GM12878 (cell line): ENCODE measurements around the gene VTN. TPM values are rescaled to one million over a fixed set of nuclear protein-coding genes. Genes with fewer than 3 reads are reported as not detected.
A peak's percentile ranks its signal among the peaks of the same experiment; 100 is the strongest.

Experiments
- BCL11A ChIP-seq: IDR thresholded peaks from 2 replicates; pipeline ENCODE4 v1.6.1; 2011; ENCODE audit warnings: low read depth, low read length
- ESRRA ChIP-seq: IDR thresholded peaks from 2 replicates; pipeline ENCODE4 v1.6.1; 2012; ENCODE audit warnings: mild to moderate bottlenecking, low read length, improper control_type of control experiment
- KAT2A ChIP-seq: conservative IDR thresholded peaks from 2 replicates; pipeline ENCODE4 v1.6.1; 2011; ENCODE audit warnings: low read depth, low read length; ENCODE audit not compliant: control insufficient read depth
- RUNX3 ChIP-seq: IDR thresholded peaks from 2 replicates; pipeline ENCODE4 v1.6.1; 2012; ENCODE audit warnings: low read length, inconsistent platforms
- SRF ChIP-seq, 2 experiments: IDR thresholded peaks; 2 replicates each; pipeline ENCODE4 v1.6.1; 2011; ENCODE audit warnings: low read depth in 2 of 2, low read length in 2 of 2, mild to moderate bottlenecking in 1 of 2, moderate library complexity in 1 of 2
- ZNF274 ChIP-seq: IDR thresholded peaks from one replicate; pipeline ENCODE4 v1.8.0; 2011; ENCODE audit not compliant: insufficient read length, insufficient read depth
- polyA plus RNA-seq, 11 experiments: library from polyadenylated mRNA; depleted of rRNA in 4 of 11; unstranded in 6 of 11; stranded (reverse) in 5 of 11; fragments of >200 nt; fragmentation: Nextera tagmentation in 4 of 11; fragmentation: Illumina TruSeq in 1 of 11; extraction: Ambion mirVana in 4 of 11; extraction: Trizol in 1 of 11; gene quantifications; 1 replicate in 1 of 11; 2 replicates in 10 of 11; pipeline versions ENCODE4 v1.2.1 to v1.2.3, GENCODE V29; 2011 to 2016; ENCODE audit warnings: inconsistent platforms in 2 of 11, missing spikeins in 2 of 11, low read depth in 1 of 11
- total RNA-seq, 4 experiments: library from RNA; depleted of rRNA in 3 of 4; stranded (reverse); fragments of >200 nt in 3 of 4; fragmentation: Illumina TruSeq in 1 of 4; extraction: Trizol in 1 of 4; gene quantifications; 2 replicates each; pipeline versions ENCODE4 v1.2.1 to v1.2.3, GENCODE V29; 2013 to 2021
- TF ChIP-seq, protein P1 (sequence below): fragments of 450-650 bp; IDR thresholded peaks from 2 replicates; pipeline ENCODE4 v1.6.1; 2017; ENCODE audit warnings: mild to moderate bottlenecking, moderate library complexity
- TF ChIP-seq, protein P2 (sequence below): fragments of 450-650 bp; IDR thresholded peaks from 2 replicates; pipeline ENCODE4 v1.6.1; 2016; ENCODE audit warnings: mild to moderate bottlenecking
- TF ChIP-seq, protein P3 (sequence below): IDR thresholded peaks from 2 replicates; pipeline ENCODE4 v1.6.1; 2012; ENCODE audit warnings: mild to moderate bottlenecking, low read depth, low read length
- TF ChIP-seq, protein P4 (sequence below): fragments of 450-650 bp; formaldehyde crosslinking; IDR thresholded peaks from 2 replicates; pipeline ENCODE4 v1.5.0; 2022; ENCODE audit warnings: mild to moderate bottlenecking, missing genetic modification characterization
- TF ChIP-seq, protein P5 (sequence below): IDR thresholded peaks from 2 replicates; pipeline ENCODE4 v1.6.1; 2011; ENCODE audit warnings: borderline replicate concordance, low read depth, mild to moderate bottlenecking, moderate library complexity, mixed read lengths, low read length; ENCODE audit not compliant: insufficient read depth; ENCODE audit errors: extremely low read length
- TF ChIP-seq, protein P6 (sequence below): IDR thresholded peaks from 2 replicates; pipeline ENCODE4 v1.6.1; 2012; ENCODE audit warnings: low read depth, low read length, improper control_type of control experiment
- TF ChIP-seq, protein P7 (sequence below), 3 experiments: IDR thresholded peaks in 2 of 3; conservative IDR thresholded peaks in 1 of 3; 2 replicates each; pipeline ENCODE4 v1.5.1; 2011; ENCODE audit warnings: low read depth in 3 of 3, low read length in 3 of 3, mild to moderate bottlenecking in 3 of 3, control low read depth in 2 of 3, moderate library complexity in 2 of 3, inconsistent platforms in 1 of 3, mixed read lengths in 1 of 3; ENCODE audit not compliant: control insufficient read depth in 2 of 3, insufficient read depth in 1 of 3; ENCODE audit errors: extremely low read depth in 1 of 3

Gene VTN
- total and polyA plus RNA-seq, 10 of the 15 experiments (the other 5 are each of a cell fraction or from before 2014, with no cell fraction given) = 0.04 to 1.3 (median 0.13) TPM; not detected in 5

DNA sequence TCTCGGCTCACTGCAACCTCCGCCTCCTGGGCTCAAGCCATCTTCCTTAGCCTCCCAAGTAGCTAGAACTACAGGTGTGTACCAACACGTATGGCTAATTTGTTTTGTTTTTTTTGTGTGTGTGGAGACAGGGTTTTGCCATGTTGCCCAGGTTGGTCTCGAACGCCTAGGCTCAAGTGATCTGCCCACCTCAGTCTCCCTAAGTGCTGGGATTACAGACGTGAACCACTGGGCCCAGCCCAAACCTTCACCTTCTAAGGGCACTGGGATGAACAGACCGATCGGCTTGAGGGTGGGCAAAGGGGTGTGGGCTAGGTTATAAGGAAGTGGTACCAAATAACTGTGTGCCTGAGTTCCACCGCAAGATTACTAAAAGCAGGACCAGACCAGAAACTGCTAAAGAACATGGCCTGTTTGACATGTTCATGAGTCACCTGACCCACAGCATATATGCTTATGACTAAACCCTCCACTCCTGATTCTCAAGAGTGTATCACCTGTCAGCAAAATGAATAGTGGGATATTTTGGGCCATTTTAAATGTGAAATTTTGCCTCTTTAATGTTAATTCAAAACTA lies 43.0 kb downstream of the VTN start (continued):
- TF ChIP-seq, protein P1, sequence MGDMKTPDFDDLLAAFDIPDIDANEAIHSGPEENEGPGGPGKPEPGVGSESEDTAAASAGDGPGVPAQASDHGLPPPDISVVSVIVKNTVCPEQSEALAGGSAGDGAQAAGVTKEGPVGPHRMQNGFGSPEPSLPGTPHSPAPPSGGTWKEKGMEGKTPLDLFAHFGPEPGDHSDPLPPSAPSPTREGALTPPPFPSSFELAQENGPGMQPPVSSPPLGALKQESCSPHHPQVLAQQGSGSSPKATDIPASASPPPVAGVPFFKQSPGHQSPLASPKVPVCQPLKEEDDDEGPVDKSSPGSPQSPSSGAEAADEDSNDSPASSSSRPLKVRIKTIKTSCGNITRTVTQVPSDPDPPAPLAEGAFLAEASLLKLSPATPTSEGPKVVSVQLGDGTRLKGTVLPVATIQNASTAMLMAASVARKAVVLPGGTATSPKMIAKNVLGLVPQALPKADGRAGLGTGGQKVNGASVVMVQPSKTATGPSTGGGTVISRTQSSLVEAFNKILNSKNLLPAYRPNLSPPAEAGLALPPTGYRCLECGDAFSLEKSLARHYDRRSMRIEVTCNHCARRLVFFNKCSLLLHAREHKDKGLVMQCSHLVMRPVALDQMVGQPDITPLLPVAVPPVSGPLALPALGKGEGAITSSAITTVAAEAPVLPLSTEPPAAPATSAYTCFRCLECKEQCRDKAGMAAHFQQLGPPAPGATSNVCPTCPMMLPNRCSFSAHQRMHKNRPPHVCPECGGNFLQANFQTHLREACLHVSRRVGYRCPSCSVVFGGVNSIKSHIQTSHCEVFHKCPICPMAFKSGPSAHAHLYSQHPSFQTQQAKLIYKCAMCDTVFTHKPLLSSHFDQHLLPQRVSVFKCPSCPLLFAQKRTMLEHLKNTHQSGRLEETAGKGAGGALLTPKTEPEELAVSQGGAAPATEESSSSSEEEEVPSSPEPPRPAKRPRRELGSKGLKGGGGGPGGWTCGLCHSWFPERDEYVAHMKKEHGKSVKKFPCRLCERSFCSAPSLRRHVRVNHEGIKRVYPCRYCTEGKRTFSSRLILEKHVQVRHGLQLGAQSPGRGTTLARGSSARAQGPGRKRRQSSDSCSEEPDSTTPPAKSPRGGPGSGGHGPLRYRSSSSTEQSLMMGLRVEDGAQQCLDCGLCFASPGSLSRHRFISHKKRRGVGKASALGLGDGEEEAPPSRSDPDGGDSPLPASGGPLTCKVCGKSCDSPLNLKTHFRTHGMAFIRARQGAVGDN = 0 out of 2 replicates have a peak, but pooled peaks have one; percentile 24
- TF ChIP-seq, protein P2, sequence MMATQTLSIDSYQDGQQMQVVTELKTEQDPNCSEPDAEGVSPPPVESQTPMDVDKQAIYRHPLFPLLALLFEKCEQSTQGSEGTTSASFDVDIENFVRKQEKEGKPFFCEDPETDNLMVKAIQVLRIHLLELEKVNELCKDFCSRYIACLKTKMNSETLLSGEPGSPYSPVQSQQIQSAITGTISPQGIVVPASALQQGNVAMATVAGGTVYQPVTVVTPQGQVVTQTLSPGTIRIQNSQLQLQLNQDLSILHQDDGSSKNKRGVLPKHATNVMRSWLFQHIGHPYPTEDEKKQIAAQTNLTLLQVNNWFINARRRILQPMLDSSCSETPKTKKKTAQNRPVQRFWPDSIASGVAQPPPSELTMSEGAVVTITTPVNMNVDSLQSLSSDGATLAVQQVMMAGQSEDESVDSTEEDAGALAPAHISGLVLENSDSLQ = peak; percentile 57; the same call in 1 of the 2 replicates
- TF ChIP-seq RUNX3 (peak; percentile 89), KAT2A (no peak), ESRRA (no peak), SRF (IDR thresholded peaks at IDR 0.05; ENCODE audit: low read depth in 2 of 2, low read length in 2 of 2) (no peak), ZNF274 (no peak), BCL11A (peak; percentile 66)
- TF ChIP-seq, protein P3, sequence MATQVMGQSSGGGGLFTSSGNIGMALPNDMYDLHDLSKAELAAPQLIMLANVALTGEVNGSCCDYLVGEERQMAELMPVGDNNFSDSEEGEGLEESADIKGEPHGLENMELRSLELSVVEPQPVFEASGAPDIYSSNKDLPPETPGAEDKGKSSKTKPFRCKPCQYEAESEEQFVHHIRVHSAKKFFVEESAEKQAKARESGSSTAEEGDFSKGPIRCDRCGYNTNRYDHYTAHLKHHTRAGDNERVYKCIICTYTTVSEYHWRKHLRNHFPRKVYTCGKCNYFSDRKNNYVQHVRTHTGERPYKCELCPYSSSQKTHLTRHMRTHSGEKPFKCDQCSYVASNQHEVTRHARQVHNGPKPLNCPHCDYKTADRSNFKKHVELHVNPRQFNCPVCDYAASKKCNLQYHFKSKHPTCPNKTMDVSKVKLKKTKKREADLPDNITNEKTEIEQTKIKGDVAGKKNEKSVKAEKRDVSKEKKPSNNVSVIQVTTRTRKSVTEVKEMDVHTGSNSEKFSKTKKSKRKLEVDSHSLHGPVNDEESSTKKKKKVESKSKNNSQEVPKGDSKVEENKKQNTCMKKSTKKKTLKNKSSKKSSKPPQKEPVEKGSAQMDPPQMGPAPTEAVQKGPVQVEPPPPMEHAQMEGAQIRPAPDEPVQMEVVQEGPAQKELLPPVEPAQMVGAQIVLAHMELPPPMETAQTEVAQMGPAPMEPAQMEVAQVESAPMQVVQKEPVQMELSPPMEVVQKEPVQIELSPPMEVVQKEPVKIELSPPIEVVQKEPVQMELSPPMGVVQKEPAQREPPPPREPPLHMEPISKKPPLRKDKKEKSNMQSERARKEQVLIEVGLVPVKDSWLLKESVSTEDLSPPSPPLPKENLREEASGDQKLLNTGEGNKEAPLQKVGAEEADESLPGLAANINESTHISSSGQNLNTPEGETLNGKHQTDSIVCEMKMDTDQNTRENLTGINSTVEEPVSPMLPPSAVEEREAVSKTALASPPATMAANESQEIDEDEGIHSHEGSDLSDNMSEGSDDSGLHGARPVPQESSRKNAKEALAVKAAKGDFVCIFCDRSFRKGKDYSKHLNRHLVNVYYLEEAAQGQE = no peak
- TF ChIP-seq, protein P4, sequence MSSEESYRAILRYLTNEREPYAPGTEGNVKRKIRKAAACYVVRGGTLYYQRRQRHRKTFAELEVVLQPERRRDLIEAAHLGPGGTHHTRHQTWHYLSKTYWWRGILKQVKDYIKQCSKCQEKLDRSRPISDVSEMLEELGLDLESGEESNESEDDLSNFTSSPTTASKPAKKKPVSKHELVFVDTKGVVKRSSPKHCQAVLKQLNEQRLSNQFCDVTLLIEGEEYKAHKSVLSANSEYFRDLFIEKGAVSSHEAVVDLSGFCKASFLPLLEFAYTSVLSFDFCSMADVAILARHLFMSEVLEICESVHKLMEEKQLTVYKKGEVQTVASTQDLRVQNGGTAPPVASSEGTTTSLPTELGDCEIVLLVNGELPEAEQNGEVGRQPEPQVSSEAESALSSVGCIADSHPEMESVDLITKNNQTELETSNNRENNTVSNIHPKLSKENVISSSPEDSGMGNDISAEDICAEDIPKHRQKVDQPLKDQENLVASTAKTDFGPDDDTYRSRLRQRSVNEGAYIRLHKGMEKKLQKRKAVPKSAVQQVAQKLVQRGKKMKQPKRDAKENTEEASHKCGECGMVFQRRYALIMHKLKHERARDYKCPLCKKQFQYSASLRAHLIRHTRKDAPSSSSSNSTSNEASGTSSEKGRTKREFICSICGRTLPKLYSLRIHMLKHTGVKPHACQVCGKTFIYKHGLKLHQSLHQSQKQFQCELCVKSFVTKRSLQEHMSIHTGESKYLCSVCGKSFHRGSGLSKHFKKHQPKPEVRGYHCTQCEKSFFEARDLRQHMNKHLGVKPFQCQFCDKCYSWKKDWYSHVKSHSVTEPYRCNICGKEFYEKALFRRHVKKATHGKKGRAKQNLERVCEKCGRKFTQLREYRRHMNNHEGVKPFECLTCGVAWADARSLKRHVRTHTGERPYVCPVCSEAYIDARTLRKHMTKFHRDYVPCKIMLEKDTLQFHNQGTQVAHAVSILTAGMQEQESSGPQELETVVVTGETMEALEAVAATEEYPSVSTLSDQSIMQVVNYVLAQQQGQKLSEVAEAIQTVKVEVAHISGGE (CRISPR knock-in tag) = no peak
- TF ChIP-seq, protein P5, sequence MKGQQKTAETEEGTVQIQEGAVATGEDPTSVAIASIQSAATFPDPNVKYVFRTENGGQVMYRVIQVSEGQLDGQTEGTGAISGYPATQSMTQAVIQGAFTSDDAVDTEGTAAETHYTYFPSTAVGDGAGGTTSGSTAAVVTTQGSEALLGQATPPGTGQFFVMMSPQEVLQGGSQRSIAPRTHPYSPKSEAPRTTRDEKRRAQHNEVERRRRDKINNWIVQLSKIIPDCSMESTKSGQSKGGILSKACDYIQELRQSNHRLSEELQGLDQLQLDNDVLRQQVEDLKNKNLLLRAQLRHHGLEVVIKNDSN = no peak
- TF ChIP-seq, protein P6, sequence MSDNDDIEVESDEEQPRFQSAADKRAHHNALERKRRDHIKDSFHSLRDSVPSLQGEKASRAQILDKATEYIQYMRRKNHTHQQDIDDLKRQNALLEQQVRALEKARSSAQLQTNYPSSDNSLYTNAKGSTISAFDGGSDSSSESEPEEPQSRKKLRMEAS = no peak
- TF ChIP-seq, protein P7, sequence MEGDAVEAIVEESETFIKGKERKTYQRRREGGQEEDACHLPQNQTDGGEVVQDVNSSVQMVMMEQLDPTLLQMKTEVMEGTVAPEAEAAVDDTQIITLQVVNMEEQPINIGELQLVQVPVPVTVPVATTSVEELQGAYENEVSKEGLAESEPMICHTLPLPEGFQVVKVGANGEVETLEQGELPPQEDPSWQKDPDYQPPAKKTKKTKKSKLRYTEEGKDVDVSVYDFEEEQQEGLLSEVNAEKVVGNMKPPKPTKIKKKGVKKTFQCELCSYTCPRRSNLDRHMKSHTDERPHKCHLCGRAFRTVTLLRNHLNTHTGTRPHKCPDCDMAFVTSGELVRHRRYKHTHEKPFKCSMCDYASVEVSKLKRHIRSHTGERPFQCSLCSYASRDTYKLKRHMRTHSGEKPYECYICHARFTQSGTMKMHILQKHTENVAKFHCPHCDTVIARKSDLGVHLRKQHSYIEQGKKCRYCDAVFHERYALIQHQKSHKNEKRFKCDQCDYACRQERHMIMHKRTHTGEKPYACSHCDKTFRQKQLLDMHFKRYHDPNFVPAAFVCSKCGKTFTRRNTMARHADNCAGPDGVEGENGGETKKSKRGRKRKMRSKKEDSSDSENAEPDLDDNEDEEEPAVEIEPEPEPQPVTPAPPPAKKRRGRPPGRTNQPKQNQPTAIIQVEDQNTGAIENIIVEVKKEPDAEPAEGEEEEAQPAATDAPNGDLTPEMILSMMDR (IDR thresholded peaks at IDR 0.05 in 2 of 3, conservative IDR thresholded peaks at IDR 0.05 in 1 of 3; ENCODE audit: control insufficient read depth in 2 of 3, extremely low read depth in 1 of 3, insufficient read depth in 1 of 3, low read depth in 3 of 3, low read length in 3 of 3) = no peak
